Dedifferentiated amniotic fluid mesenchymal stem cell (primary cell): ENCODE measurements around the gene BABAM2.

Experiments
- DNase-seq: peaks from one replicate; pipeline ENCODE4 v3.0.0-alpha.2; 2016; ENCODE audit errors: extremely low spot score

BABAM2 gene

GRCh38 chr2:28312307-28313219, 422.0 kb downstream of the BABAM2 start:
- DNase-seq, result no peak

- DNase-seq, result no peak
Measured at GRCh38 chr2:28313220-28313784, 422.8 kb downstream of the BABAM2 start.

GRCh38 chr2:28314968-28315367, 424.4 kb downstream of the BABAM2 start:
- DNase-seq, result no peak

GRCh38 chr2:28316546-28317335, 426.2 kb downstream of the BABAM2 start:
- no peak for DNase-seq

- no peak for DNase-seq
Measured at GRCh38 chr2:28317390-28317789, 426.9 kb downstream of the BABAM2 start.

- DNase-seq, result no peak
Measured at GRCh38 chr2:28318023-28318422, 427.5 kb downstream of the BABAM2 start.

- DNase-seq, result no peak
Measured at GRCh38 chr2:28318462-28319117, 428.1 kb downstream of the BABAM2 start.

- DNase-seq, result no peak
Measured at GRCh38 chr2:28319118-28320008, 428.8 kb downstream of the BABAM2 start.

- no peak for DNase-seq
Measured at GRCh38 chr2:28320009-28320365, 429.5 kb downstream of the BABAM2 start.

- no peak for DNase-seq
Measured at GRCh38 chr2:28320371-28320770, 429.8 kb downstream of the BABAM2 start.

GRCh38 chr2:28321426-28321825, 430.9 kb downstream of the BABAM2 start:
- DNase-seq, result no peak

GRCh38 chr2:28322051-28322450, 431.5 kb downstream of the BABAM2 start:
- no peak for DNase-seq

GRCh38 chr2:28322456-28322855, 431.9 kb downstream of the BABAM2 start:
- DNase-seq, result no peak

GRCh38 chr2:28322981-28323396, 432.5 kb downstream of the BABAM2 start:
- no peak for DNase-seq

GRCh38 chr2:28325173-28325566, 434.6 kb downstream of the BABAM2 start:
- no peak for DNase-seq

- no peak for DNase-seq
Measured at GRCh38 chr2:28325567-28326468, 435.3 kb downstream of the BABAM2 start.

GRCh38 chr2:28326469-28326805, 435.9 kb downstream of the BABAM2 start:
- no peak for DNase-seq

GRCh38 chr2:28326881-28327505, 436.5 kb downstream of the BABAM2 start:
- peak; percentile 22 for DNase-seq

- DNase-seq, result no peak
Measured at GRCh38 chr2:28327581-28327955, 437.0 kb downstream of the BABAM2 start.
